B cell (primary cell): ENCODE measurements around the gene TRIM17. TPM values are rescaled to one million over a fixed set of nuclear protein-coding genes. Genes with fewer than 3 reads are reported as not detected.

Experiments used
- ATAC-seq: fragments of 200-7000 bp; cut with Tn5 transposase; one replicate; pipeline ENCODE4 v1.10.0; 2021; ENCODE audit warnings: low read depth, mild to moderate bottlenecking, moderate number of reproducible peaks, moderate library complexity
- CTCF ChIA-PET: fragments of 350-600 bp; sonication (Branson Sonifier 250); formaldehyde crosslinking; loops from one replicate; lab custom pipeline; 2021; ENCODE audit warnings: antibody characterized with exemption, inconsistent platforms; lab: Charles Lee
- POLR2A ChIA-PET: fragments of 350-600 bp; sonication (Branson Sonifier 250); formaldehyde crosslinking; loops from one replicate; lab custom pipeline; 2021; ENCODE audit warnings: antibody characterized with exemption; lab: Charles Lee
- DNase-seq: peaks from one replicate; pipeline ENCODE4 v3.0.0; 2013
- H2AFZ ChIP-seq: 2 replicates; pipeline ENCODE4 v1.6.1; 2012; ENCODE audit warnings: mild to moderate bottlenecking, low read depth, low read length; ENCODE audit not compliant: insufficient read depth, poor library complexity, severe bottlenecking
- H3K27ac ChIP-seq, 2 donors: 1 replicate in 1 of 2; 2 replicates in 1 of 2; pipeline ENCODE4 v1.5.1; 2012 to 2013; ENCODE audit warnings: low read length in 2 of 2, mild to moderate bottlenecking in 2 of 2, moderate library complexity in 1 of 2
- H3K27me3 ChIP-seq, 4 experiments: fragments of 200-600 bp in 1 of 4; sonication (generic) in 1 of 4; replicated peaks in 1 of 4; 1 replicate in 2 of 4; 2 replicates in 2 of 4; pipeline versions ENCODE4 v1.6.1 to v1.7.0; 2013 to 2016; ENCODE audit warnings: low read length in 3 of 4, mild to moderate bottlenecking in 2 of 4, mixed read lengths in 1 of 4, moderate library complexity in 1 of 4; ENCODE audit not compliant: insufficient read depth in 4 of 4, control insufficient read depth in 3 of 4; ENCODE audit errors: control extremely low read depth in 1 of 4
- H3K36me3 ChIP-seq, 2 experiments: replicated peaks in 1 of 2; 1 replicate in 1 of 2; 2 replicates in 1 of 2; pipeline versions ENCODE4 v1.6.1 to v1.7.1; 2013; ENCODE audit warnings: low read length in 1 of 2; ENCODE audit not compliant: insufficient read depth in 2 of 2, control insufficient read depth in 1 of 2; ENCODE audit errors: control extremely low read depth in 1 of 2, extremely low read depth in 1 of 2
- H3K4me1 ChIP-seq, 2 donors: fragments of 200-600 bp in 1 of 2; sonication (generic) in 1 of 2; 1 replicate in 1 of 2; 2 replicates in 1 of 2; pipeline versions ENCODE4 v1.5.1 to v1.6.1; 2013 to 2017; ENCODE audit warnings: low read length in 2 of 2; ENCODE audit not compliant: control insufficient read depth in 2 of 2, insufficient read depth in 2 of 2
- H3K4me2 ChIP-seq: replicated peaks from 2 replicates; pipeline ENCODE3; 2012; ENCODE audit warnings: mild to moderate bottlenecking, low read depth, low read length; ENCODE audit not compliant: poor library complexity, severe bottlenecking
- H3K4me3 ChIP-seq, 5 experiments: fragments of 200-600 bp in 1 of 5; sonication (generic) in 1 of 5; 1 replicate in 3 of 5; 2 replicates in 2 of 5; pipeline versions ENCODE4 v1.5.1 to v1.7.0; 2011 to 2016; ENCODE audit warnings: low read length in 4 of 5, mild to moderate bottlenecking in 4 of 5, low read depth in 2 of 5, control low read depth in 1 of 5, moderate library complexity in 1 of 5; ENCODE audit not compliant: insufficient read depth in 1 of 5; ENCODE audit errors: control extremely low read depth in 1 of 5, extremely low read depth in 1 of 5
- H3K79me2 ChIP-seq: fragments of 200-600 bp; sonication (generic); one replicate; pipeline ENCODE4 v1.6.0; 2016; ENCODE audit warnings: low read length; ENCODE audit not compliant: control insufficient read depth, insufficient read depth
- H3K9ac ChIP-seq: fragments of 200-600 bp; sonication (generic); 2 replicates; pipeline ENCODE4 v1.6.1; 2017; ENCODE audit warnings: mild to moderate bottlenecking, low read length, moderate library complexity
- H3K9me3 ChIP-seq, 3 donors: one replicate each; pipeline versions ENCODE4 v1.6.1 to v1.7.1; 2013; ENCODE audit warnings: low read length in 2 of 3; ENCODE audit not compliant: control insufficient read depth in 2 of 3, insufficient read depth in 1 of 3; ENCODE audit errors: control extremely low read depth in 1 of 3
- H4K20me1 ChIP-seq: 2 replicates; pipeline ENCODE4 v1.6.0; 2012; ENCODE audit warnings: mild to moderate bottlenecking, low read length; ENCODE audit not compliant: insufficient read depth, control insufficient read depth, poor library complexity, severe bottlenecking
- H3K27ac Mint-ChIP-seq: one replicate; pipeline ENCODE4 v1.8.0; 2021; ENCODE audit warnings: mixed read lengths
- H3K27me3 Mint-ChIP-seq: one replicate; pipeline ENCODE4 v1.8.0; 2021; ENCODE audit warnings: mixed read lengths
- H3K4me1 Mint-ChIP-seq: one replicate; pipeline ENCODE4 v1.8.0; 2021; ENCODE audit warnings: mixed read lengths
- H3K4me3 Mint-ChIP-seq: one replicate; pipeline ENCODE4 v1.8.0; 2021; ENCODE audit warnings: mixed read lengths
- H3K9me3 Mint-ChIP-seq: one replicate; pipeline ENCODE4 v1.8.0; 2022; ENCODE audit warnings: mixed read lengths; ENCODE audit not compliant: insufficient read depth
- CTCF ChIP-seq: fragments of 200-600 bp; IDR thresholded peaks from one replicate; pipeline ENCODE4 v1.8.0; 2022; ENCODE audit warnings: antibody characterized with exemption, mild to moderate bottlenecking
- EZH2 ChIP-seq: IDR thresholded peaks from 2 replicates; pipeline ENCODE4 v1.6.1; 2012; ENCODE audit warnings: borderline replicate concordance, low read depth, mild to moderate bottlenecking, moderate library complexity, low read length; ENCODE audit not compliant: insufficient read depth, poor library complexity, severe bottlenecking
- WGBS: methylation state at CpG from one replicate; pipeline ENCODE4 v1.1.5; 2013; ENCODE audit warnings: missing lambda C conversion rate; ENCODE audit not compliant: insufficient coverage; 5-methylcytosine and 5-hydroxymethylcytosine counted together
- intact Hi-C: fragments of 100-400 bp; cut with micrococcal nuclease; formaldehyde crosslinking; loops from one replicate; pipeline ENCODE4 v1.10.0; 2022
- polyA plus RNA-seq: library from polyadenylated mRNA; depleted of rRNA; stranded (reverse); fragments of >200 nt; gene quantifications from 2 replicates; pipeline ENCODE4 v1.2.3, GENCODE V29; 2012
- total RNA-seq, 2 donors: library from RNA; stranded (reverse); fragments of 120-200 nt in 1 of 2; gene quantifications; 1 replicate in 1 of 2; 2 replicates in 1 of 2; pipeline versions ENCODE4 v1.2.3 to v1.2.4, GENCODE V29; 2013 to 2022

TRIM17 gene
- total and polyA plus RNA-seq, 2 donors (not counting 1 experiment from before 2014, with no cell fraction given): not detected

GRCh38 chr1:228410015-228410414, 6.6 kb downstream of the TRIM17 start:
- CTCF ChIA-PET: no interaction called here
- Histone ChIP-seq H3K4me1 (peaks cover 16 to 21% of the 10 kb centered on the region in 2 donors), H4K20me1 (peaks cover 27% of the 10 kb centered on the region), H3K27ac (no peak overlapping the region), H3K36me3 (no peaks in the 10 kb centered on the region), H3K27me3 (no peaks in the 10 kb centered on the region), H3K79me2 (peaks cover 20% of the 10 kb centered on the region), H2AFZ (no peak overlapping the region), H3K4me3 (no peak overlapping the region), H3K9me3 (no peaks in the 10 kb centered on the region), H3K4me2 (no peak overlapping the region), H3K9ac (no peak overlapping the region)
- H3K9me3 Mint-ChIP-seq: no peaks in the 10 kb centered on the region
- ATAC-seq (no peak), DNase-seq (no peak)
- TF ChIP-seq EZH2: no peak
- TF ChIP-seq CTCF: no peak
- peaks cover 17% of the 10 kb centered on the region for H3K4me1 Mint-ChIP-seq
- no peak overlapping the region for H3K4me3 Mint-ChIP-seq
- H3K27me3 Mint-ChIP-seq: no peaks in the 10 kb centered on the region
- intact Hi-C loops: no loop called here
- no peak overlapping the region for H3K27ac Mint-ChIP-seq
- POLR2A ChIA-PET: interaction anchor here (0.5 to 0.7 kb wide), 2 partner anchors 78 to 242 kb away, joined by 3 read pairs; no protein-coding TSS in a partner anchor
- WGBS: 95% methylated on average over 8 of the region's 8 CpGs

- ATAC-seq: no peak
- intact Hi-C loops: loop anchor here (5.0 kb wide), 3 partner anchors 93 to 1218 kb away; partner anchors contain the start of genes TAF5L and URB2
- Histone ChIP-seq H3K79me2 (peaks cover 29% of the 10 kb centered on the region), H3K4me2 (no peak overlapping the region), H3K36me3 (no peaks in the 10 kb centered on the region), H3K9me3 (no peaks in the 10 kb centered on the region), H3K27me3 (no peaks in the 10 kb centered on the region), H4K20me1 (peaks cover 36% of the 10 kb centered on the region), H3K27ac (no peak overlapping the region), H3K4me1 (peaks cover 25 to 30% of the 10 kb centered on the region in 2 donors), H2AFZ (no peak overlapping the region), H3K4me3 (no peak overlapping the region), H3K9ac (no peak overlapping the region)
- peak overlapping the region; percentile 26 for H3K27ac Mint-ChIP-seq
- H3K27me3 Mint-ChIP-seq: no peaks in the 10 kb centered on the region
- H3K4me3 Mint-ChIP-seq: peak overlapping the region; percentile 52
- CTCF ChIA-PET: no interaction called here
- H3K4me1 Mint-ChIP-seq: peaks cover 26% of the 10 kb centered on the region
- POLR2A ChIA-PET: interaction anchor here (0.5 to 0.7 kb wide), 3 partner anchors 41 to 273 kb away, joined by 3 to 7 read pairs (median 3); no protein-coding TSS in a partner anchor
- no peak for TF ChIP-seq CTCF
- no peak for TF ChIP-seq EZH2
- WGBS: 97% methylated on average over 15 of the region's 19 CpGs
- no peak for DNase-seq
- H3K9me3 Mint-ChIP-seq: no peaks in the 10 kb centered on the region
Measured at GRCh38 chr1:228408869-228409805, 7.5 kb downstream of the TRIM17 start.
